MCF 10A (cell line): Measurements from ENCODE around the gene OSBPL2. TPM values are rescaled to one million over a fixed set of nuclear protein-coding genes. Genes with fewer than 3 reads are reported as not detected.

Experiments
- BruUV-seq: library from RNA; stranded (reverse); fragments of 400-500 nt; replicated peaks from 2 replicates; lab custom pipeline; 2021; lab: Mats Ljungman, UMichigan
- CTCF ChIA-PET: fragments of 300-600 bp; sonication (Branson Sonifier 250); formaldehyde crosslinking; extraction: SDS; loops from one replicate; lab custom pipeline; 2021; ENCODE audit warnings: antibody characterized with exemption, inconsistent platforms; lab: Yijun Ruan, JAX
- POLR2A ChIA-PET: fragments of 300-600, 350-650 bp; sonication (Branson Sonifier 250); formaldehyde crosslinking; extraction: SDS; loops from one replicate; lab custom pipeline; 2020; ENCODE audit warnings: antibody characterized with exemption, inconsistent platforms; lab: Yijun Ruan, JAX
- DNase-seq: peaks from one replicate; pipeline ENCODE4 v3.0.0-alpha.2; 2018; ENCODE audit not compliant: unreplicated experiment
- H3K27ac Mint-ChIP-seq: one replicate; pipeline ENCODE4 v1.8.0; 2022; ENCODE audit warnings: mild to moderate bottlenecking, low read depth, mixed read lengths; ENCODE audit not compliant: unreplicated experiment
- H3K27me3 Mint-ChIP-seq: one replicate; pipeline ENCODE4 v1.8.0; 2022; ENCODE audit warnings: mixed read lengths; ENCODE audit not compliant: insufficient read depth, unreplicated experiment
- H3K36me3 Mint-ChIP-seq: one replicate; pipeline ENCODE4 v1.8.0; 2022; ENCODE audit warnings: mild to moderate bottlenecking, moderate library complexity, mixed read lengths; ENCODE audit not compliant: insufficient read depth, unreplicated experiment
- H3K4me1 Mint-ChIP-seq: one replicate; pipeline ENCODE4 v1.8.0; 2022; ENCODE audit warnings: mixed read lengths; ENCODE audit not compliant: insufficient read depth, unreplicated experiment
- H3K4me3 Mint-ChIP-seq: one replicate; pipeline ENCODE4 v1.8.0; 2022; ENCODE audit warnings: mild to moderate bottlenecking, moderate library complexity, mixed read lengths; ENCODE audit not compliant: unreplicated experiment
- H3K9me3 Mint-ChIP-seq: one replicate; pipeline ENCODE4 v1.8.0; 2022; ENCODE audit warnings: mixed read lengths; ENCODE audit not compliant: unreplicated experiment
- intact Hi-C: fragments of 100-400 bp; cut with micrococcal nuclease; formaldehyde crosslinking; loops from 2 replicates; pipeline ENCODE4 v1.14.1; 2022
- total RNA-seq: library from RNA; stranded (reverse); gene quantifications from 2 replicates; pipeline ENCODE4 v1.2.3, GENCODE V29; 2022
- TF ChIP-seq, protein P1 (sequence below): fragments of 200-600 bp; IDR thresholded peaks from one replicate; pipeline ENCODE4 v1.8.0; 2022; ENCODE audit warnings: antibody characterized with exemption, mild to moderate bottlenecking; ENCODE audit not compliant: unreplicated experiment

OSBPL2 gene
- total RNA-seq, 1 experiment from 2014 or later: 38.8 TPM

- DNase-seq: peak; percentile 40
- Mint-ChIP-seq H3K9me3 (no peaks in the 10 kb centered on the region), H3K4me3 (peak overlapping the region; percentile 90), H3K27ac (peak overlapping the region; percentile 93), H3K27me3 (no peaks in the 10 kb centered on the region), H3K36me3 (peaks cover 78% of the 10 kb centered on the region), H3K4me1 (peaks cover 18% of the 10 kb centered on the region)
- ChIA-PET POLR2A (interaction anchor here (0.6 to 6.4 kb wide), 21 partner anchors 11 to 489 kb away, joined by 3 to 128 read pairs (median 5); partner anchors contain the start of genes LAMA5 and RPS21), CTCF (interaction anchor here (0.7 to 3.7 kb wide), 10 partner anchors 10 to 195 kb away, joined by 3 to 33 read pairs (median 4); no protein-coding TSS in a partner anchor)
- TF ChIP-seq, protein P1, sequence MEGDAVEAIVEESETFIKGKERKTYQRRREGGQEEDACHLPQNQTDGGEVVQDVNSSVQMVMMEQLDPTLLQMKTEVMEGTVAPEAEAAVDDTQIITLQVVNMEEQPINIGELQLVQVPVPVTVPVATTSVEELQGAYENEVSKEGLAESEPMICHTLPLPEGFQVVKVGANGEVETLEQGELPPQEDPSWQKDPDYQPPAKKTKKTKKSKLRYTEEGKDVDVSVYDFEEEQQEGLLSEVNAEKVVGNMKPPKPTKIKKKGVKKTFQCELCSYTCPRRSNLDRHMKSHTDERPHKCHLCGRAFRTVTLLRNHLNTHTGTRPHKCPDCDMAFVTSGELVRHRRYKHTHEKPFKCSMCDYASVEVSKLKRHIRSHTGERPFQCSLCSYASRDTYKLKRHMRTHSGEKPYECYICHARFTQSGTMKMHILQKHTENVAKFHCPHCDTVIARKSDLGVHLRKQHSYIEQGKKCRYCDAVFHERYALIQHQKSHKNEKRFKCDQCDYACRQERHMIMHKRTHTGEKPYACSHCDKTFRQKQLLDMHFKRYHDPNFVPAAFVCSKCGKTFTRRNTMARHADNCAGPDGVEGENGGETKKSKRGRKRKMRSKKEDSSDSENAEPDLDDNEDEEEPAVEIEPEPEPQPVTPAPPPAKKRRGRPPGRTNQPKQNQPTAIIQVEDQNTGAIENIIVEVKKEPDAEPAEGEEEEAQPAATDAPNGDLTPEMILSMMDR: no peak
- BruUV-seq: no TSS peak
- intact Hi-C loops: loop anchor here (5.0 kb wide), 2 partner anchors 63 to 318 kb away; partner anchors contain the start of gene LAMA5
Observed at GRCh38 chr20:62304331-62305148, 66.2 kb downstream of the OSBPL2 start.

DNA sequence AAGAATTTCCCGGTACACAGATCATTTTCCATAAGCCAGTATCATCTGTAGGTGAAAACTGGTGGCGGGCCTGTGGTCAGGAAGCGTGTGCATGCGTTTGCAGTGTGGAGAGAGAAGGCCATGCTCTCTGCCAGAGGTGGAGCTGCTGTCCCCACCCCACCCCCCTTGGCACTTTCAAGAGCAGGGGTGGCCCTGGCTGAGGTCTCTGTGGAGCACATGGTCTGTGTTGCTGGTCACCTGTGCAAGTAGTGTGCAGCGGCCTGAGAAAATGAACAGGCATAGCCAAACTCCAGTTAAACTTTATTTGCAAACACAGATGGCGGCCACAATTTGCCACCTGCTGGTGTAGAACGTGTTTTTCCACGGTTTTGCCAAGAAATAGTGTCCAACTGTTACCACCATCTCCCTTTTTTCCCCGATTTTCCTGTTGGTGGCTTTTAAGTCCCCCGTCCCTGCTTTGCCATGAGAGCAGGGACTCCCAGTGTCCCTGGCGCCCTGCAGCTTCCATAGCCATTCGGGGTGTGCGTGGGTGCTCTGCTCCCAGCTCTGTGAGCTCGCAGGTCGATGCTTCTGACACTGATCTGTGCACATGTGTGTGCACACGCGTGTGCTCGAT lies 66.9 kb downstream of the OSBPL2 start:
- Mint-ChIP-seq H3K36me3 (peaks cover 72% of the 10 kb centered on the region), H3K4me1 (peaks cover 18% of the 10 kb centered on the region), H3K9me3 (no peaks in the 10 kb centered on the region), H3K27me3 (no peaks in the 10 kb centered on the region), H3K27ac (peak overlapping the region; percentile 49), H3K4me3 (peak overlapping the region; percentile 90)
- TSS peak; percentile 19 for BruUV-seq
- no peak for DNase-seq
- intact Hi-C loops: no loop called here
- POLR2A ChIA-PET: interaction anchor here (0.6 to 6.4 kb wide), 18 partner anchors 11 to 117 kb away, joined by 3 to 128 read pairs (median 4); partner anchors contain the start of genes LAMA5 and RPS21
- TF ChIP-seq, protein P1: no peak
- CTCF ChIA-PET: interaction anchor here (0.7 to 3.7 kb wide), 6 partner anchors 9 to 76 kb away, joined by 3 to 33 read pairs (median 5); no protein-coding TSS in a partner anchor

GRCh38 chr20:62305765-62306413 lies 67.6 kb downstream of the OSBPL2 start:
- POLR2A ChIA-PET: interaction anchor here (0.7 to 6.4 kb wide), 20 partner anchors 10 to 101 kb away, joined by 3 to 128 read pairs (median 5); partner anchors contain the start of genes CABLES2, LAMA5 and RPS21
- Mint-ChIP-seq H3K4me3 (peak overlapping the region; percentile 90), H3K27me3 (no peaks in the 10 kb centered on the region), H3K4me1 (peaks cover 18% of the 10 kb centered on the region), H3K27ac (peak overlapping the region; percentile 49), H3K36me3 (peaks cover 74% of the 10 kb centered on the region), H3K9me3 (no peaks in the 10 kb centered on the region)
- no TSS peak for BruUV-seq
- TF ChIP-seq, protein P1: no peak
- intact Hi-C loops: no loop called here
- CTCF ChIA-PET: interaction anchor here (0.6 to 3.7 kb wide), 9 partner anchors 8 to 76 kb away, joined by 3 to 33 read pairs (median 4); no protein-coding TSS in a partner anchor
- DNase-seq: no peak
